ENCODE data around the gene DDX31. TPM values are rescaled to one million over a fixed set of nuclear protein-coding genes. Genes with fewer than 3 reads are reported as not detected.

Gene DDX31
- total and polyA plus RNA-seq, 4 experiments from 2014 or later: 3.4 to 21.1 (median 13.6) TPM

DNA sequence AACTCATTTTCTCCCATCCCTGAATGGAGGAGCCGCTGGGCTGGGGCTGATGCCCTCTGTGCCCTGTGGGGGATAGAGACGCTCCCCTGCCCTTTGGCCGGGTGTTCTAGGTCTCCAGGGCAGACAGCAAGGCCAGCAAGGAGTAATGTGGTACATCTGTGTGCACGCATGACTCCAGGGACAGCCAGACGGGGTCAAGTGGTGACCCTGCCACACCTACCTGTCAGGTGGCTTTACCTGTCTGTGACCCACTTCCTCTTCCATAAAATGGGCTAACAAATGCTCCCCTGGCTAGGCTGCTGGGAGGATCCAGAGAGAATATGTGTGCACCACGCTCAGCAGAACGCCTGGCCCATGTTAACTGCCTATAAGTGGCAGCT is 122.7 kb downstream of the DDX31 start:
- DNase-seq: no peak
- no peak overlapping the region for H3K27ac ChIP-seq (ENCODE audit: low read depth, low read length)
- no peak overlapping the region for H3K27ac Mint-ChIP-seq
- peaks cover 15% of the 10 kb centered on the region in 2 donors for H3K27me3 Mint-ChIP-seq
- H3K36me3 Mint-ChIP-seq: no peaks in the 10 kb centered on the region
- H3K4me1 Mint-ChIP-seq: no peaks in the 10 kb centered on the region
- H3K36me3 ChIP-seq (ENCODE audit: insufficient read depth, low read length): no peaks in the 10 kb centered on the region
- H3K9me3 Mint-ChIP-seq: no peaks in the 10 kb centered on the region
- CTCF ChIA-PET (ENCODE audit: partially characterized antibody): no interaction called here
- no peak overlapping the region for H3K4me3 ChIP-seq (ENCODE audit: low read length in 2 of 2)
- POLR2A ChIA-PET (ENCODE audit: partially characterized antibody): no interaction called here
- no peaks in the 10 kb centered on the region for H3K9me3 ChIP-seq (ENCODE audit: control insufficient read depth in 1 of 2, low read length in 2 of 2)
- no peaks in the 10 kb centered on the region for H3K4me1 ChIP-seq (ENCODE audit: insufficient read depth, low read length)
- intact Hi-C loops (cut with micrococcal nuclease): no loop called here
- no peak overlapping the region for H3K4me3 Mint-ChIP-seq
- H3K27me3 ChIP-seq (ENCODE audit: insufficient read depth, low read length): no peaks in the 10 kb centered on the region

GRCh38 chr9:132546148-132547051 is 123.4 kb downstream of the DDX31 start:
- Histone ChIP-seq H3K4me3 (ENCODE audit: low read length in 2 of 2) (no peak overlapping the region), H3K27me3 (ENCODE audit: insufficient read depth, low read length) (no peaks in the 10 kb centered on the region), H3K9me3 (ENCODE audit: control insufficient read depth in 1 of 2, low read length in 2 of 2) (no peaks in the 10 kb centered on the region), H3K36me3 (ENCODE audit: insufficient read depth, low read length) (no peaks in the 10 kb centered on the region), H3K4me1 (ENCODE audit: insufficient read depth, low read length) (no peaks in the 10 kb centered on the region), H3K27ac (ENCODE audit: low read depth, low read length) (no peak overlapping the region)
- Mint-ChIP-seq H3K4me1 (no peaks in the 10 kb centered on the region), H3K9me3 (no peaks in the 10 kb centered on the region), H3K4me3 (peak overlapping the region in 1 of 8 donors; percentile 8), H3K27ac (no peak overlapping the region), H3K36me3 (no peaks in the 10 kb centered on the region), H3K27me3 (peaks cover 13 to 15% of the 10 kb centered on the region in 2 donors)
- intact Hi-C loops (cut with micrococcal nuclease): no loop called here
- CTCF ChIA-PET (ENCODE audit: partially characterized antibody): no interaction called here
- DNase-seq: no peak
- POLR2A ChIA-PET (ENCODE audit: partially characterized antibody): no interaction called here

GRCh38 chr9:132545578-132545977 is 124.2 kb downstream of the DDX31 start:
- H3K36me3 Mint-ChIP-seq: no peaks in the 10 kb centered on the region

GRCh38 chr9:132543960-132544359 is 125.8 kb downstream of the DDX31 start:
- H3K9me3 ChIP-seq (ENCODE audit: control insufficient read depth in 1 of 2, low read length in 2 of 2): no peaks in the 10 kb centered on the region
- intact Hi-C loops (cut with micrococcal nuclease): no loop called here
- Mint-ChIP-seq H3K4me3 (no peak overlapping the region), H3K27me3 (peaks cover 11% of the 10 kb centered on the region in 2 donors), H3K9me3 (no peaks in the 10 kb centered on the region), H3K36me3 (no peaks in the 10 kb centered on the region), H3K27ac (no peak overlapping the region), H3K4me1 (no peaks in the 10 kb centered on the region)
- H3K27ac ChIP-seq (ENCODE audit: low read depth, low read length): no peak overlapping the region
- H3K4me3 ChIP-seq (ENCODE audit: low read length in 2 of 2): no peak overlapping the region
- no peaks in the 10 kb centered on the region for H3K27me3 ChIP-seq (ENCODE audit: insufficient read depth, low read length)
- ChIA-PET CTCF (ENCODE audit: partially characterized antibody) (no interaction called here), POLR2A (ENCODE audit: partially characterized antibody) (no interaction called here)
- DNase-seq: no peak
- no peaks in the 10 kb centered on the region for H3K36me3 ChIP-seq (ENCODE audit: insufficient read depth, low read length)
- H3K4me1 ChIP-seq (ENCODE audit: insufficient read depth, low read length): no peaks in the 10 kb centered on the region

More at GRCh38 chr9:132545578-132545977, 124.2 kb downstream of the DDX31 start:
- CTCF ChIA-PET (ENCODE audit: partially characterized antibody): no interaction called here
- no peak overlapping the region for H3K4me3 Mint-ChIP-seq
- intact Hi-C loops (cut with micrococcal nuclease): no loop called here
- no peaks in the 10 kb centered on the region for H3K4me1 Mint-ChIP-seq
- Histone ChIP-seq H3K4me3 (ENCODE audit: low read length in 2 of 2) (no peak overlapping the region), H3K9me3 (ENCODE audit: control insufficient read depth in 1 of 2, low read length in 2 of 2) (no peaks in the 10 kb centered on the region), H3K27ac (ENCODE audit: low read depth, low read length) (no peak overlapping the region), H3K4me1 (ENCODE audit: insufficient read depth, low read length) (no peaks in the 10 kb centered on the region), H3K27me3 (ENCODE audit: insufficient read depth, low read length) (no peaks in the 10 kb centered on the region), H3K36me3 (ENCODE audit: insufficient read depth, low read length) (no peaks in the 10 kb centered on the region)
- POLR2A ChIA-PET (ENCODE audit: partially characterized antibody): no interaction called here
- no peak for DNase-seq
- H3K27me3 Mint-ChIP-seq: peaks cover 13 to 15% of the 10 kb centered on the region in 2 donors
- H3K27ac Mint-ChIP-seq: no peak overlapping the region
- H3K9me3 Mint-ChIP-seq: no peaks in the 10 kb centered on the region

- no peaks in the 10 kb centered on the region for H3K4me1 ChIP-seq (ENCODE audit: insufficient read depth, low read length)
- Mint-ChIP-seq H3K27me3 (peaks cover 8 to 10% of the 10 kb centered on the region in 2 donors), H3K36me3 (no peaks in the 10 kb centered on the region), H3K9me3 (no peaks in the 10 kb centered on the region), H3K4me1 (no peaks in the 10 kb centered on the region), H3K4me3 (no peak overlapping the region), H3K27ac (no peak overlapping the region)
- no peak for DNase-seq
- intact Hi-C loops (cut with micrococcal nuclease): no loop called here
- H3K4me3 ChIP-seq (ENCODE audit: low read length in 2 of 2): no peak overlapping the region
- H3K36me3 ChIP-seq (ENCODE audit: insufficient read depth, low read length): no peaks in the 10 kb centered on the region
- POLR2A ChIA-PET (ENCODE audit: partially characterized antibody): no interaction called here
- H3K27ac ChIP-seq (ENCODE audit: low read depth, low read length): no peak overlapping the region
- H3K27me3 ChIP-seq (ENCODE audit: insufficient read depth, low read length): no peaks in the 10 kb centered on the region
- no peaks in the 10 kb centered on the region for H3K9me3 ChIP-seq (ENCODE audit: control insufficient read depth in 1 of 2, low read length in 2 of 2)
- CTCF ChIA-PET (ENCODE audit: partially characterized antibody): no interaction called here
Observed at GRCh38 chr9:132543251-132543650, 126.5 kb downstream of the DDX31 start.

Other genes with a start within 250 kb of the DDX31 start
- gene BARHL1, start 87.4 kb downstream of the DDX31 start, total RNA-seq: not detected
- gene BARHL1, start 87.4 kb downstream of the DDX31 start, polyA plus RNA-seq: not detected
- gene GTF3C4, start 481 bp upstream of the DDX31 start, total RNA-seq: 10 to 100 TPM; 12.8 to 13.2 TPM
- 1 to 10 TPM; 2.7 to 3.9 TPM for gene GTF3C4, start 481 bp upstream of the DDX31 start, polyA plus RNA-seq
- under 1 TPM in 1 of 2 experiments, not detected in 1; 0.28 TPM for gene AK8, start 208.3 kb upstream of the DDX31 start, total RNA-seq
- gene AK8, start 208.3 kb upstream of the DDX31 start, polyA plus RNA-seq: not detected
- gene SPACA9, start 208.9 kb upstream of the DDX31 start, total RNA-seq: 1 to 10 TPM; 1.5 to 1.8 TPM
- gene SPACA9, start 208.9 kb upstream of the DDX31 start, polyA plus RNA-seq: 1 to 10 TPM; 1.9 to 2.2 TPM

Data from CD4-positive, alpha-beta memory T cell (primary cell).